GM21737 (cell line): ENCODE measurements around the gene CCDC66.

Experiments used
- ATAC-seq: cut with Tn5 transposase; IDR thresholded peaks from one replicate; pipeline ENCODE4 v1.9.1; 2021; ENCODE audit warnings: mild to moderate bottlenecking, moderate library complexity; ENCODE audit not compliant: unreplicated experiment

CCDC66 gene

GRCh38 chr3:56621681-56622080 is 64.7 kb downstream of the CCDC66 start:
- no peak for ATAC-seq

GRCh38 chr3:56622381-56622780 is 65.4 kb downstream of the CCDC66 start:
- no peak for ATAC-seq

GRCh38 chr3:56624725-56625124 is 67.8 kb downstream of the CCDC66 start:
- no peak for ATAC-seq

GRCh38 chr3:56629047-56629446 is 72.1 kb downstream of the CCDC66 start:
- no peak for ATAC-seq

GRCh38 chr3:56629451-56629850 is 72.5 kb downstream of the CCDC66 start:
- no peak for ATAC-seq

GRCh38 chr3:56630966-56631365 is 74.0 kb downstream of the CCDC66 start:
- ATAC-seq, result no peak

- no peak for ATAC-seq
Measured at GRCh38 chr3:56633181-56633580, 76.2 kb downstream of the CCDC66 start.

GRCh38 chr3:56633602-56634535 is 76.9 kb downstream of the CCDC66 start:
- ATAC-seq, result no peak

- ATAC-seq, result no peak
Measured at GRCh38 chr3:56645407-56645806, 88.4 kb downstream of the CCDC66 start.

GRCh38 chr3:56654460-56654859 is 97.5 kb downstream of the CCDC66 start:
- no peak for ATAC-seq

- ATAC-seq, result no peak
Measured at GRCh38 chr3:56655709-56656108, 98.7 kb downstream of the CCDC66 start.

- ATAC-seq, result no peak
Measured at GRCh38 chr3:56664823-56665222, 107.8 kb downstream of the CCDC66 start.

- ATAC-seq, result no peak
Measured at GRCh38 chr3:56667973-56668579, 111.1 kb downstream of the CCDC66 start.
